Cardiac muscle cell (in vitro differentiated cells and primary cell): Measurements from ENCODE around the gene R3HDM4. TPM values are rescaled to one million over a fixed set of nuclear protein-coding genes. Genes with fewer than 3 reads are reported as not detected.
A peak's percentile ranks its signal among the peaks of the same experiment; 100 is the strongest.

Source experiments
- DNase-seq, 2 donors: peaks; one replicate each; pipeline versions ENCODE4 v3.0.0 to v3.0.0-alpha.2; 2010 to 2017; ENCODE audit warnings: low read depth in 1 of 2, low spot score in 1 of 2
- H3K27ac ChIP-seq: fragments of 200-600 bp; sonication (generic); 2 replicates; pipeline ENCODE4 v1.5.1; 2016
- H3K27me3 ChIP-seq: fragments of 200-600 bp; sonication (generic); 2 replicates; pipeline ENCODE4 v1.6.0; 2016; ENCODE audit warnings: control low read depth
- H3K36me3 ChIP-seq: fragments of 200-600 bp; sonication (generic); 2 replicates; pipeline ENCODE4 v1.5.1; 2016; ENCODE audit warnings: control low read depth
- H3K4me1 ChIP-seq: fragments of 200-600 bp; sonication (generic); 2 replicates; pipeline ENCODE4 v1.8.1; 2017; ENCODE audit warnings: low read depth, mild to moderate bottlenecking, mixed run types
- H3K4me3 ChIP-seq: fragments of 200-600 bp; sonication (generic); 2 replicates; pipeline ENCODE4 v1.5.1; 2016; ENCODE audit warnings: mild to moderate bottlenecking
- H3K9me3 ChIP-seq: fragments of 200-600 bp; sonication (generic); 2 replicates; pipeline ENCODE4 v1.5.1; 2017; ENCODE audit warnings: low read depth, mild to moderate bottlenecking, control low read depth
- CTCF ChIP-seq: IDR thresholded peaks from 2 replicates; pipeline ENCODE4 v1.5.1; 2012; ENCODE audit warnings: low read depth, mild to moderate bottlenecking, low read length
- polyA plus RNA-seq: library from polyadenylated mRNA; unstranded; fragments of >200 nt; fragmentation: Nextera tagmentation; extraction: Ambion mirVana; gene quantifications from 2 replicates; pipeline ENCODE4 v1.2.1, GENCODE V29; 2016
- total RNA-seq: library from RNA; depleted of rRNA; stranded (reverse); fragments of >200 nt; gene quantifications from 2 replicates; pipeline ENCODE4 v1.2.3, GENCODE V29; 2016

R3HDM4 gene
- total and polyA plus RNA-seq, 2 experiments from 2014 or later: 60.3 to 82.1 TPM

GRCh38 chr19:873561-874041 lies 39.4 kb downstream of the R3HDM4 start:
- H3K27me3 ChIP-seq: no peaks in the 10 kb centered on the region
- no peaks in the 10 kb centered on the region for H3K4me1 ChIP-seq
- no peak for TF ChIP-seq CTCF
- H3K4me3 ChIP-seq: no peak overlapping the region
- H3K27ac ChIP-seq: no peak overlapping the region
- peaks cover 3% of the 10 kb centered on the region for H3K36me3 ChIP-seq
- DNase-seq: no peak
- H3K9me3 ChIP-seq: no peaks in the 10 kb centered on the region

- peaks cover 4% of the 10 kb centered on the region for H3K36me3 ChIP-seq
- DNase-seq: peak; percentile 36 to 80
- no peaks in the 10 kb centered on the region for H3K27me3 ChIP-seq
- no peak overlapping the region for H3K27ac ChIP-seq
- no peaks in the 10 kb centered on the region for H3K4me1 ChIP-seq
- TF ChIP-seq CTCF: no peak
- H3K9me3 ChIP-seq: no peaks in the 10 kb centered on the region
- no peak overlapping the region for H3K4me3 ChIP-seq
These were observed 39.9 kb downstream of the R3HDM4 start for GRCh38 chr19:873084-873483.

GRCh38 chr19:872266-872951 lies 40.6 kb downstream of the R3HDM4 start:
- H3K4me1 ChIP-seq: no peaks in the 10 kb centered on the region
- DNase-seq: peak; percentile 53 to 89
- H3K36me3 ChIP-seq: peaks cover 10% of the 10 kb centered on the region
- no peak overlapping the region for H3K27ac ChIP-seq
- TF ChIP-seq CTCF: no peak
- H3K27me3 ChIP-seq: no peaks in the 10 kb centered on the region
- H3K4me3 ChIP-seq: no peak overlapping the region
- no peaks in the 10 kb centered on the region for H3K9me3 ChIP-seq

GRCh38 chr19:871446-872265 lies 41.4 kb downstream of the R3HDM4 start:
- H3K27ac ChIP-seq: no peak overlapping the region
- no peaks in the 10 kb centered on the region for H3K9me3 ChIP-seq
- H3K27me3 ChIP-seq: no peaks in the 10 kb centered on the region
- peaks cover 10% of the 10 kb centered on the region for H3K36me3 ChIP-seq
- TF ChIP-seq CTCF: no peak
- no peaks in the 10 kb centered on the region for H3K4me1 ChIP-seq
- no peak overlapping the region for H3K4me3 ChIP-seq
- DNase-seq: peak; percentile 23 to 56

- H3K27me3 ChIP-seq: no peaks in the 10 kb centered on the region
- H3K27ac ChIP-seq: no peak overlapping the region
- H3K4me1 ChIP-seq: no peaks in the 10 kb centered on the region
- peak in 1 of 2 donors; percentile 50 for DNase-seq
- no peaks in the 10 kb centered on the region for H3K9me3 ChIP-seq
- H3K36me3 ChIP-seq: peaks cover 10% of the 10 kb centered on the region
- no peak overlapping the region for H3K4me3 ChIP-seq
- no peak for TF ChIP-seq CTCF
These were observed 42.0 kb downstream of the R3HDM4 start for GRCh38 chr19:870963-871401.
